Erythroblast (primary cell): ENCODE results near the gene RERE.

Experiments
- GATA1 ChIP-seq: IDR thresholded peaks from 2 replicates; pipeline ENCODE4 v1.6.1; 2011; ENCODE audit warnings: low read depth, mild to moderate bottlenecking, control low read depth, low read length, moderate library complexity
- POLR2A ChIP-seq: IDR thresholded peaks from 2 replicates; pipeline ENCODE4 v1.6.1; 2011; ENCODE audit warnings: mild to moderate bottlenecking, low read length

GRCh38 chr1:8664887-8665286 is 152.6 kb downstream of the RERE start:
- TF ChIP-seq POLR2A (no peak), GATA1 (no peak)
